NCI-H1092 treated with DMSO at 0.1 percent for 48 hours (cell line): ENCODE measurements around the gene MSRB2.
"Not testable (repeated sequence)": the region's sequence is repeated elsewhere in the genome, so short reads cannot be mapped to it uniquely, and the experiment has no call there.

Experiments
- DNase-seq: peaks from one replicate; lab custom pipeline; 2025; lab: John Stamatoyannopoulos, UW

Gene MSRB2

GRCh38 chr10:23095404-23095965 lies at the start of gene MSRB2:
MSRB2 (plus strand) TSS chr10:23095579; CDS start chr10:23095609, 30 bp downstream.
- peak; percentile 78 for DNase-seq

GRCh38 chr10:23046027-23046426 lies 49.4 kb upstream of the MSRB2 start:
- DNase-seq, result no peak

DNA sequence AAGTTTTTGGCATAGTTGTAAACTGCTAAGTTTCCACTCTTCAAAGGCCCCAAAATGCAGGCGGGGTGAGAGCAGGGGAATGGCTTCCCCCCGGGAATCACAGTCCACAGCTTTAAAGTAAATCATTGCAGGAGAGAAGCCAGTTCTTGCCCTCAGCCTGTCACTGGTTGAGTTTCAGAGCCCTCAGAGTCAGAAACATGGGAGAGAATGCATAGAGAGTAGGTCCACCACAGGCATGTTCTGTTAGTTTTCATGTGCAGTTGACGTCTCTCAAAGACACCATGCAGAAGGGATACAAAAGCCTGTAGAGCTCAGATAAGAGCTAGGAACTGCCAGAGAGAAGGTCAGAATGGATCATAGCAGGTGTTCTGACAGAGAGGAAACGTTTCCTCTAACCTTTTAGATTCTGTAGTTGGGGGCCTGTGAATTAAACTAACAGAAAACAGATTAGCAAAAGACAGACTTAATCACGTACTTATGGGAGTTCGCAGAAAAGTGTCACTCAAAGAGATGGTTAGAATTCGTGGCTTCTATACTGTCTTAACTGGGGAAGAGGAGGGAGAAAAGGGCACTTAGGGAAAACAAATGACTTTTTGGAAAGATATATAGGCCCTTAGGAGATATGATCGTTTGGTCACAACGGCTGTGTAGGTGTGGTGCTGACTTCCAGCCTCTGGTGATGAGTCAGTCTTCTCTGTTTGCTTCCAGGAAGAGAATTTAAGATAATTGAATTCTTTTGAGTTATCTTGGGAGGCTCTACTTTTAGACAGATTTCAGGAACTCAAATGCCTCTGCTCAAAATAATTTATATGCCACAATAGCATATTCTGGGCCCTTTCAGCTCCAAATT lies 48.0 kb upstream of the MSRB2 start:
- DNase-seq, result no peak

- no peak for DNase-seq
Measured at GRCh38 chr10:23048191-23048590, 47.2 kb upstream of the MSRB2 start.

- no peak for DNase-seq
Measured at GRCh38 chr10:23051278-23051677, 44.1 kb upstream of the MSRB2 start.

DNA sequence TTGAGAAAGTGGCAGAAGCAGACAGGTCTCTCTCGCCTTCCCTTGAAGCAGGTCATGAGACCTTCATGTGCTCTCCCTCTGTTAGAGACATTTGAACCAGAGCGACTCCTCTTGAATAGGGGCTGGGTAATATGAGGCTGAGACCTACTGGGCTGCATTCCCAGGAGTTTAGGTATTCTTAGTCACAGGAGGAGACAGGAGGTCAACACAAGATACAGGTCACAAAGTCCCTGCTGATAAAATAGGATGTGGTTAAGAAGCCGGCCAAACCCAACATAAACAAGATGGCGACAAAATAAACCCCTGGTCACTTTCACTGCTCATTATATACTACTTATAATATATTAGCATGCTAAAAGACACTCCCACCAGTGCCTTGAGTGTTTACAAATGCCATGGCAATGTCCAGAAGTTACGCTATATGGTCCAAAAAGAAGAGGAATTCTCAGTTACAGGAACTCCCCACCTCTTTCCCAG lies 43.5 kb upstream of the MSRB2 start:
- DNase-seq, result no peak

DNA sequence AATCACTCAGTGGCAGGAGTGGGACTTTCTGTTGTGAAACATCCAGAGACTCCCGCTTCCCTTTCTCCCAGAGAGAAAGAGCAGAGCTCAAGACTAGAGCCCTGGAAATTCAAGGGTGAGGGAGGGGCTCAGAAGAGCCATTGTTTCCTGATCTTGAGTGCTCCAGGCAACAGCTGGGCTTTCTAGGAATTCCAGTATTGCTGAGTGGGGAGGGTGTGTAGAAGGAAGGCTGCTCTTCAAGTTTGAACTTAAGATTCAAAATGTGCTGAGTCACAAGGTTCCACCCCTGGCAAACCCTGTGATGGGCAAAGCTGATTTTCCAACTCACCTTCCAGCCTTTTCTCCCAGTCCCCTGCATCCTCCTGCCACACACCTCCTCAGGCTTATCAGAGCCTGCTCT lies 42.3 kb upstream of the MSRB2 start:
- no peak for DNase-seq

DNA sequence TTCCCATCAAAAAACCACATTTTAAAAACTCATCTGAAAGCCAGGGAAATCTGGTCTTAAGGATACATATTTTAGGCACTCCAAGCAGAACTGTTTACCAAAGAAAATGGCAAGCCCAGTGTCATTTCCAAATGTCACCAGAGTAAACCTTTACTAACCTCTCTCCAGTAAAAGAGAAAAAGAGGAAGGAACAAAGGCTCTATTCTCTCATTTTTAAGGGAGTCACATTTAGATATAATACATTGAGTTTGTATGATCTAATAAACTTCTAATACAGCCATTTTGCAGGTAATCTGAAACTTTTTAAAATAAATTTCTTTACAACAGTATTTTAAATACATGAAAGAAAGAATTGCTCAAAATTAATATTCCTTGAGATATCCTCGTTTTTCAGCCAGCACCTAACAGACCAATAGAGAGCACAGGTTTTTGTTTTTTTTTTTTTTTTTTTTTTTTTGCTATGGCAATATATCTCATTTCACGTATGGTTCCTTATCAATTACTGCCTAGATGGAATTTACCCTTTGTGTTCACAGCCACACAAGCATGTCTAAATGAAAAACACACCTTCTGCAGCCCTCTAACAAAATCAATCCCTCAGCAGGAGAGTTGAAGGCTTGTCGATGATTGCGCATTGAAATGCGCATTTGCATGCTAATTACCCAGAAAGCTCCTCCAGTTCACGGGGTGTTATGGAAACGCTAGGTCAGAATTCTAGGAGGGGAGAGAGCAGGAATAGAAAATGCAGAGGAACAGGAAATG lies 39.8 kb upstream of the MSRB2 start:
- DNase-seq, result peak; percentile 15

GRCh38 chr10:23056186-23056579 lies 39.2 kb upstream of the MSRB2 start:
- no peak for DNase-seq

DNA sequence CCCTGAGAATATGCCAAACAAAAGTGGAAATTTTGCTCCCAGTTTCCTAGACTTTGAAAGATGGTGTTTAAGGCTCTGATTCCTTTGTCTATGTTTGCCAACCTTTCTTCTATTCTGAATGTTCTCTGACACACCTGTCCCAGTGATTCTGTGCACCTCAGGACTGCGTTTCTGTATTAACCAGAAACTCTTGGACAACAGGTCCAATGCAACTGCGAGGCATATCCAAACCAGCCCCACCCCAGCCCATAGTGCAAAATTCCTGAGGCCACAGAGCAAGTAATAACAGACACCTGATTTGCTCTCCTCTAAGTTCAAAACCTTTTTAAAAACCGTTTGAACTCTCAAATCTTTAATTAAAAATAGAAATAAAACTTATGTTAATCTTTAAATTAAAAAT lies 37.0 kb upstream of the MSRB2 start:
- no peak for DNase-seq

DNA sequence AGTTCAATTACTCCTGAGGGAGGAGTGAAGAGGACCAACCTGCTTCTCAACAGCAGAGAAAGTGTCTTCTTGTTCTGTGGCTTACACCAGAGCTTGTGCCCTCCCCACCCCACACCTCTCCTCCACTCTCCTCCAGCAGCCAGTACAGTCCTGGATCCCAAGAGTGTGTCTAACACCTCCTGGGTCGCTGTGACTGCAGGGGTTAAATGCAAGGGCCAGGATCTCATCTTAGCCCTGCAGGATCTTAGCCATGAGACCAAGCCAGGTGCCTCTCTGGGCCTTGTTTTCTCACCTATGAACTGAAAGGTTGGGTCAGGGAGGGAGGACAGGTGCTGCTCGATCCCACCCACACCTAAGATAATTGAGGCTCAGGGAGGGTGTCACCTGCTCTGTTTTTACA lies 34.5 kb upstream of the MSRB2 start:
- DNase-seq, result no peak

- no peak for DNase-seq
Measured at GRCh38 chr10:23063045-23063972, 32.1 kb upstream of the MSRB2 start.

DNA sequence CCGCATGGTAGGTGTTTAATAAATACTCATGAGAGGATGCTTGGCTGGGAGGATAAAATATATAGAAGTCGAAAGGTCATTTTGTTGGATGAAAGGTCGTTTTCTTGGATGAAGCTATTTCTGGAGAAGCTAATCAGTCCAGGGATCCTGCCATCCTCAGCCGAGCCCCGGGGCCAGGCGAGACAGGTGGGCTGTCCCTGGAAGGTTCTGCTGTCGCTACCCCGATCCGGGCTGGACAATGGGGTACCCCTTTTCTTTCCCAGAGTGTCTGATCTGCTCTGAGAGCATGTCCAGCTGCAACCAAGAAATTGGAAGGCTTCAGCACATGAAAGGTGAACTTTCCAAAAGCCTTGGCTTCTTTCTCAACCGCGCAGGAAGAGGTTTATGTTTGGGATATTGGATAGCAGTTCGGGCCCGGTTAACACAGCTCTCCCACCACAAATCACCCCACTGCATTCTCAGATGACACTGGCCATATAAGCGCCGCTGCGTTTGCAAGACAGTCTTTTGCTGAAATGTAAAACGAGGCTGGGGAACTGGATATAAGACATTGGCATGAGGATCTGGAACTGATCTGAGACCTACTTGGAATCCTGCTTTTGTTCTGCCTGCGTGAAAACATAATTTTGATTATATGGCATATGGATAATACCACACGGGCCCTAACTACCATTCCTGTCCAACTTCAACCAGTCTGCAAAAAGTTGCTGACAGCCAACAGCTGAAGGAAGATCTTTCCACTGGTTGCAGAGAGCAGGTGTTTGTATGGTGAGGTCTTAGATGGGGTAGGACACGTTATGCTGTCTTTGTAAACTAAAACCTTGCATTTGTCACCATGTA lies 31.2 kb upstream of the MSRB2 start:
- DNase-seq, result no peak

- DNase-seq, result not testable (repeated sequence)
Measured at GRCh38 chr10:23064813-23065114, 30.6 kb upstream of the MSRB2 start.

- DNase-seq, result no peak
Measured at GRCh38 chr10:23065181-23065948, 30.0 kb upstream of the MSRB2 start.

DNA sequence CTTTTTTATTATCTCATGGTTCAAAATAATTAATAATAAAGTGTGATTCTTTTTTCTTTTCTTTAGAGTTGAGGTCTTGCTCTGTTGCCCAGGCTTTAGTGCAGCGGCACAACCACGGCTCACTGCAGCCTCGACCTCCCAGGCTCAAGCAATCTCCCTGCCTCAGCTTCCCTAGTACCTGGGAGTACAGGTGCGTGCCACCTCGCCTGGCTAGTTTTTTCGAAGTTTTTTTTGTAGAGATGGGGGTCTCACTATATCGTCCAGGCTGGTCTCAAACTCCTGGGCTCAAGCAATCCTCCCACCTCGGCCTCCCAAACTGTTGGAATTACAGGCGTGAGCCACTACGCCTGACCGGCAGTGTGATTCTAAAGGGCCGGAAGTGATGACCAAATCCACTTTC lies 28.0 kb upstream of the MSRB2 start:
- DNase-seq, result no peak

GRCh38 chr10:23067939-23068775 lies 27.2 kb upstream of the MSRB2 start:
- peak; percentile 43 for DNase-seq

- no peak for DNase-seq
Measured at GRCh38 chr10:23069019-23069815, 26.2 kb upstream of the MSRB2 start.
